Activated CD8-positive, alpha-beta memory T cell treated with anti-CD3 and anti-CD28 coated beads for 48 hours (primary cell): ENCODE data around the gene TPSAB1.

Source experiments
- DNase-seq, 3 experiments: peaks; one replicate each; pipeline ENCODE4 v3.0.0-alpha.2; 2020; ENCODE audit warnings: low read depth in 2 of 3, low spot score in 2 of 3

Gene TPSAB1

DNA sequence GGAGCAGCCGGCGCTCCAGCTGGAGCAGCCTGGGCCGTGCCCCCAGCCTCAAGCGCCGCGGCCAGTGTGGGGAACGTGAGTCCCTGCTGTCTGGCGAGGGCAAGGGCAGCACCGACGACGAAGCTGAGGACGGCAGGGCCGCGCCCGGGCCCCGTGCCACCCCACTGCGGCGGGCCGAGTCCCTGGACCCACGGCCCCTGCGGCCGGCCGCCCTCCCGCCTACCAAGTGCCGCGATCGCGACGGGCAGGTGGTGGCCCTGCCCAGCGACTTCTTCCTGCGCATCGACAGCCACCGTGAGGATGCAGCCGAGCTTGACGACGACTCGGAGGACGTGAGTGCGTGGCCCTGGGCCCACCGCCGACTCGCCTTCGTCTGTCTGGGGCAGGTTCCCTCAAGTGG, 31.4 kb upstream of the TPSAB1 start:
- DNase-seq = no peak

DNA sequence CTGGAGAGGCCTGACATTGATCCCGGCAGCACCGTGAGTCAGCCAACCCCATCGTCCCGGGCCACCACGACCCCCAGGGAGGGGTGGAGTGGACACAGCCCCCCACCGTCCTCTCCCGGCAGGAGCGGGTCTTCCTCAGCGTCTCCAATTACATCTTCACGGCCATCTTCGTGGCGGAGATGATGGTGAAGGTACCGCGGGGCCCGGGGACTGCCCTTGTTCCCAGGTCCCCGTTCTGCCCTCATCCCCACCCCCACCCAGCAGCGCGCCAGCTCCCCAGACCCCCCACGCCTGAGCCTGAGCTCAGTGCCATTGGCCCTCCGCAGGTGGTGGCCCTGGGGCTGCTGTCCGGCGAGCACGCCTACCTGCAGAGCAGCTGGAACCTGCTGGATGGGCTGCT, 30.0 kb upstream of the TPSAB1 start:
- DNase-seq = no peak

DNA sequence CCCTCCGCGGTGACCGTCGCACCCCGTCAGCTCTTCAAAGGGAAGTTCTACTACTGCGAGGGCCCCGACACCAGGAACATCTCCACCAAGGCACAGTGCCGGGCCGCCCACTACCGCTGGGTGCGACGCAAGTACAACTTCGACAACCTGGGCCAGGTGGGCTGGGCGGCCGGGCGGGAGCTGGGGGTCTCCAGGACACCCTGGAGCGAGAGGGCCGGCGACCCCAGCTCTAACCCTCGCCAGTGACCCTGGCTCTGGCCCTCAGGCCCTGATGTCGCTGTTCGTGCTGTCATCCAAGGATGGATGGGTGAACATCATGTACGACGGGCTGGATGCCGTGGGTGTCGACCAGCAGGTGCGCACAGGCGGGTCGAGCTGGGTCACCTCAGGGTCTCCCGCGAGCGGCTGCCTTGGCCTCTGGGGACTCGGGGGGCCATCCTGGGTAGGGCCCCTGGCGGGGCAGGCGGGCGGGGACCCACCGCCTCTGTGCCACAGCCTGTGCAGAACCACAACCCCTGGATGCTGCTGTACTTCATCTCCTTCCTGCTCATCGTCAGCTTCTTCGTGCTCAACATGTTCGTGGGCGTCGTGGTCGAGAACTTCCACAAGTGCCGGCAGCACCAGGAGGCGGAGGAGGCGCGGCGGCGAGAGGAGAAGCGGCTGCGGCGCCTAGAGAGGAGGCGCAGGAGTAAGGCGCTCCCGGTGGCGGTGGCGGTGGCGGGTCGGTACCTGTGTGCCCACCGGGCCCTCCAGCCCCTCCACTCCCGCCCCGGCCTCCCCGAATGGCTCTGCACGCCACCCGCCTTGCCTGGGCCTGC, 28.8 kb upstream of the TPSAB1 start:
- no peak for DNase-seq

DNA sequence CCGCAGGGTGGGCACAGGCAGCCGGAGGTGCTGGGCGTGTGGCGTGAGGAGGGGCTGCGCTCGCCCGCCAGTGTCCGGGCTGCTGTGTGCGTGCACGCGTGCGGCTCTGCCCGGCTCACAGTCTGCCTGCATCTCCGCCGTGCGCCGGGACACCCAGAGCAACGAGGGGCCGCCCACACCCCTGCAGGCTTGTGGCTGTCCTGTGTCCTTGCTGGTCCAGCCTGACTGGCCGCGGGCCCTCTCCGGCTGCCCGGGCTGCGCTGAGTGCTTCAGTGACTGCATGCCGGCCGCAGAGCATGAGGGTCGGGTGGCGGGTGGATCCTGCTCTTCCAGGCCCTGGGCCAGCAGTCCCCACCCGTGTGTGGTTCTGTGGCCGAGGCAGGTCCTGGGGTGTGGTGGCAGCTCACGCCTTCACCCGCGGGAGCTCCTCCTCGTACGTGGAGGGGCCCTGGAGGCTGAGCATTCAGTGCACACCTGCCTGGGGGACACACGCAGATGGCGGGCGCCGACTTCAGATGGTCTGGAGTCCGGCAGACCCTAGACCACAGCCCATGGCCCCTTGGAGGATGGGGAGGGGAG, 27.8 kb upstream of the TPSAB1 start:
- no peak for DNase-seq

DNA sequence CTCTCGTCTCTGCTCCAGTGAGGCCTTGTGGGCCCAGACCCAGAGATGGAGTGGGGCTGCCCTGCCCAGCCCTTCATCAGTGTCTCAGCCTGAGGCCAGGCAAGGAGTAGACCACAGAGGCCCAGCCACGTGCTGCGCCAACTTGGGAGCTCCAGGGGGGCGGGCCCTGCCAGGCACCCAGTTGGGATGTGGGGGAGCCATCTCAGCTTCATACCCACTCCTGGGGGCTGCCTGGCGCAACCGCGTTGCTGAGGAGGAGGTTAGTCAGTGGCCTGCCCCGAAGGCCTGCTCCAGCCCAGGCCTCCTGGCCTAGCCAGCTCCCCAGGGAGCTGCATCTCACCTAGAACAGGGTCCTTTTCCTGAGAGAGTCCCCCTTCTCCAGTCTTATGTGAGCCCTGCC, 27.3 kb upstream of the TPSAB1 start:
- no peak for DNase-seq

DNA sequence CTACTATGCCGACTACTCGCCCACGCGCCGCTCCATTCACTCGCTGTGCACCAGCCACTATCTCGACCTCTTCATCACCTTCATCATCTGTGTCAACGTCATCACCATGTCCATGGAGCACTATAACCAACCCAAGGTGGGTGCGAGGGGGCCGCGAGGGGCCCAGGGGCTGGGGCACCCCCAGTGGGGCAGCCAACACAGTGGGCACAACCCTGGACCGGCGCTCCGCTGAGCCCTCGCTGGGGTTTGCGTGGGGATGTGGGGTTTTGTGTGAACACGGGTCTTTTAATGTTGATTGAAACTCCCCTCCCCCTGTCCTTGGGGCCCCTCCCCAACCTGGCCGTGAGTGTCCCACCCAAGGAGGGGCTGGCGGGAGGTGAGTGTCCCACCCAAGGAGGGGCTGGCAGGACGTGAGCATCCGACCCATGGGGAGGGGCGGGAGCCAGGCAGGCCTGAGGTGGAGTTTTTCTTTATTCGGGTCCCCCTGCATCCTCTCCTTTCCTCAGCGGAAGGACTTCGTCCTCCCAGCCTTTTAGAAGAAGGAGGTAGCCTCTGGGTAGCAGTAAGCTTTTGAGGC, 26.6 kb upstream of the TPSAB1 start:
- no peak for DNase-seq

DNA sequence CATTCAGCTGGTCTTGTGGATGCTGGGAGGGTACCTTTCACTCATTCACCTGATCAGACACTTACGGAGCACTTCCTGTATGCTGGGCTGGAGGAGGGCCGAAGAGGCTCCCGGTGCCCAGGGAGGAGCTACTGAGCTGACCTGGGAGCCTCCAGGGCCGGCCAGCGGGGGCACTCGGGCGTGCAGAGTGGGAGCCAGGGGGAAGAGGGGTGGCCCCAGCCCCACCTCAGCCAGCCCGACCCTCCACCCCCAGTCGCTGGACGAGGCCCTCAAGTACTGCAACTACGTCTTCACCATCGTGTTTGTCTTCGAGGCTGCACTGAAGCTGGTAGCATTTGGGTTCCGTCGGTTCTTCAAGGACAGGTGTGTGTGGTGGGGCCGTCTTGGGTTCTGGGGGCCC, 25.8 kb upstream of the TPSAB1 start:
- DNase-seq = no peak

DNA sequence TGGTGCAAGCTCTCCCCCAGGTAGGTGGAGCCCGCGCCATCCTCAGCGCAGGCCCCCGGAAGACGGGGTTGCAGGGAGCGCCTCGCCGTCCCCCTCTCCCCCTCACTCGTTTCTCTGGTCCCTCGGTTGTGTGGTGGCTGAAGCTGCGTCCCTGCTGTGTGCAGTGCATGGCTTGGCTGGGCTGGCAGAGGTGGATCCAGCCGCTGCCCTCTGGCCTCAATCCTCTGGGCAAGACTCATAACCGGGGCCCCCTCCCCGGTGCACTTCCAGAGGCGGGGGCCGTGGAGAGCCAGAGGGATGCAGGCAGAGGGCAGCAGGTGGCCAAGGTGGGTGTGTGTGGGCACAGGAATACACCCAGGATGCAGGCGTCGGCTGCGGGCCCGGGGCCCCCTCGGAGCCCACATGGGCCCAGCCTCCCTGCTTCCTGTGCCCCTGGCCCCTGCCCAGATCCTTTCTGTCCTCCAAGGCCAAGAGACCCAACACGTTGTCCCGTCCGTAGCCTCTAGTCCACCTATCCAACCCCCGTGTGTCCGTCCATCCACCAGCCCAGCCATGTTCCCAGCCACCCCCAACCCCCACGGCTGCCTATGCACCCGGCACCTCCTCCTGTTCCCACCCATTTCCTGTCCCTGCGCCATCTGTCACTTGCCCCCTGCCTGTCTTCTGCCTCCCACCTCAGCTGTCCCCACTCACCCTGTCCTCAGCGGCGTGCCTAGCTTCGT, 24.8 kb upstream of the TPSAB1 start:
- DNase-seq = no peak

DNA sequence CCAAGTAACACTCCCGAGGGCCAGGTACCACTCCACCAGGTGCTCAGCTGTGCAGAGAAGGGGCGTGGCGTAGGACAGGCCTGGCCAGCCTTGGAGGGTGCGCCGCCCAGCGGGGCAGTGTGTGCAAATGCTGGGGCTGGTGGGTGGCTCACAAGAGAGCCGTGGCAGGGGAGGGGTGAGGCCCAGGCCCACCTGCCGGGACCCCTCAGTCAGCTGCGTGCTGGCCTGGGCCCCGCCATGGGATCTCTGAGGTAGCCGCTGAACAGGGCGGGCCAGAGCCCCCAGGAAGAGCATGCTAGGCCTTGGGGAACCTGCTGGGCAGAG, 24.2 kb upstream of the TPSAB1 start:
- DNase-seq = no peak

DNA sequence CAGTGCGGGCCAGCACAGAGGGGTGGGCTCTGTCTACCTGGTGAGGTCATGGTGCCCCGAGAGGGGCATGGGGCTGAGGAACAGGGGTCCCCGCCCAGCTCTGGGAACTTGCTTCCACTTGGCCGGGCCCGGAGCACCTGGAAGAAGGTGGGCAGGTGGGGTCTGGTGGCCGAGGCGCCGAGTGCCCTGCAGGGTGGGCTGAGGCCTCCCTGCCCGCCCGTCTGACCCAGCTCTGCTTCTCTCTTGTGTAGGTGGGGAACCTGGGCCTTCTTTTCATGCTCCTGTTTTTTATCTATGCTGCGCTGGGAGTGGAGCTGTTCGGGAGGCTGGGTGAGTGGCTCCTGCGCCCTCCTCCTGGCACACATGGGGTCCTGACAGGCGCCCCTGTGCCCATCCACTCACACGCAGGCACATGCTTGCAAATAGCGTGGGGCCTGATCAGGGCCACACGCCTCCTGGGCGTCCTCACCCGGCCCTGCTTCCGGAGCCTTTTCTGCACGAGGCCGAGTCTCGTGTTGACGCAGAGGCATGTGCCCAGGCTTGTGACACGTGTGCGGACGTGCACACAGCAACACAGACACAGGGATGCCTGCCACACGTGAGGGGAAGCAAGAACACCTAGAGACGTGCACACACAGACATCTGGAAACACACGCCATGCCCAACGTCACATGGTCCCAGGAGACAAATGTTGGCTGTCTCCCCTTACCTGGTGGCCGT, 23.7 kb upstream of the TPSAB1 start:
- DNase-seq = no peak

DNA sequence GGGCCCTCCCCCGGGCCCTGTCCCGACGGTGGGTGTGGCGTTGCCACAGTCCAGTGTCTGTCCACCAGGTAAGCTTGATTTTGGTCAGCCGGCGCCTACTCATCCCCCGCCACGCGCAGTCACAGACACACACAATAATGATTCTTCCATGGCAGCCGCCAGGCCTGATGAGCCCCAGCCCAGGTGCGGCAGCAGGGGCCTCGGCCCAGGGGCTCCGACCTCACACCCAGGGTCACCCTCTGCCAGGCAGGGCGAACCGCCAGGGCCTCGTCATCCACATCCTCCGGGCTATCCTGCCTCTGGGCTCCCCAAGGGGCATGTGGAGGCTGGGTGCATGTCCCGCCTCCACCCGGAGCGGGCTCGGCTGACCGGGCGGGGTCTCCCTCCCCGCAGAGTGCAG, 23.0 kb upstream of the TPSAB1 start:
- no peak for DNase-seq

DNA sequence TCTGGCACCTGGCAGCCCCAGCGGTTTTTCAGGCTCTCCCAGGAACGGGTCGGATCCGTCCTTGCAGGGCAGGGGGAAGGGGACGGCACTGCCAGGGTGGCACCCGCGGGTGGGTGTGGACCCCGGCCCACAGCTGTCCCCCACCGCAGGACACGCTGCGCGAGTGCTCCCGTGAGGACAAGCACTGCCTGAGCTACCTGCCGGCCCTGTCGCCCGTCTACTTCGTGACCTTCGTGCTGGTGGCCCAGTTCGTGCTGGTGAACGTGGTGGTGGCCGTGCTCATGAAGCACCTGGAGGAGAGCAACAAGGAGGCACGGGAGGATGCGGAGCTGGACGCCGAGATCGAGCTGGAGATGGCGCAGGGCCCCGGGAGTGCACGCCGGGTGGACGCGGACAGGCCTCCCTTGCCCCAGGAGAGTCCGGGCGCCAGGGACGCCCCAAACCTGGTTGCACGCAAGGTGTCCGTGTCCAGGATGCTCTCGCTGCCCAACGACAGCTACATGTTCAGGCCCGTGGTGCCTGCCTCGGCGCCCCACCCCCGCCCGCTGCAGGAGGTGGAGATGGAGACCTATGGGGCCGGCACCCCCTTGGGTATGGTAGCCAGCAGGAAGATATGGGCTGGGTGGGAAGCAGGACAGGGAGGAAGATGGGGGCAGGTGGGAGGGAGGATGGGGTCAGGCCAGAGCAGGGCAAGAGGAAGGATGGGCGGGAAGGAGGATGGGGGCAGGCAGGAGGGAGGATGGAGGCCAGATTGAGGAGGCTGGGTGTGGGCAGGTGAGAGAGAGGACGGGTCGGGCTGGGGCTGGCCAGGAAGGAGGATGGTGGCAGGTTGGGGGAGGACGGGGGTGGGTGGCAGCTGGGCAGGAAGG, 22.2 kb upstream of the TPSAB1 start:
- DNase-seq = no peak

DNA sequence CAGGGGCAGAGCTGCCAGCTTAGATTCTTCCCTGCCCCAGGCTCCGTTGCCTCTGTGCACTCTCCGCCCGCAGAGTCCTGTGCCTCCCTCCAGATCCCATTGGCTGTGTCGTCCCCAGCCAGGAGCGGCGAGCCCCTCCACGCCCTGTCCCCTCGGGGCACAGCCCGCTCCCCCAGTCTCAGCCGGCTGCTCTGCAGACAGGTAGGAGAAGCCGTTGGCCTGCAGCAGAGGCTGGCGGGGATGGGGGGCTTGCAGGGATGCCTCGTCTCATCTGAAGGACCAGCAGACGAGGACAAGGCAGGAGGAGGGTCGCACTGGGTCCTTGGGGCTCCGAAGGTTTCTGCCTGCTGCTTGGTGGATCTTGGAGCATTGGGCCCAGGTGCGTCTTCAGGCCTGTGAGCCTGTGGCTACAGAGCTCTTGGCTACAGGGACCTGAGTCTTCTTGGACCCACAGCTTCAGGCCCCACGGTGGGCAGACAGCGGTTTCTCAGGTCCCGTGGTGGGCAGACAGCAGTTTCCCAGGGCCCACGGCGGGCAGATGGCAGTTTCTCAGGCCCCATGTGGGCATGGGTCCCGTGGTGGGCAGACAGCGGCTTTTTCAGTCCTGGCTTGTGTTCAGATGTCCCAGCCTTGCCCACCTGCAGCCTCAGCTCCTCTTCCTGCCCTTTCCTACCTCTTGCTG, 21.4 kb upstream of the TPSAB1 start:
- DNase-seq = no peak

DNA sequence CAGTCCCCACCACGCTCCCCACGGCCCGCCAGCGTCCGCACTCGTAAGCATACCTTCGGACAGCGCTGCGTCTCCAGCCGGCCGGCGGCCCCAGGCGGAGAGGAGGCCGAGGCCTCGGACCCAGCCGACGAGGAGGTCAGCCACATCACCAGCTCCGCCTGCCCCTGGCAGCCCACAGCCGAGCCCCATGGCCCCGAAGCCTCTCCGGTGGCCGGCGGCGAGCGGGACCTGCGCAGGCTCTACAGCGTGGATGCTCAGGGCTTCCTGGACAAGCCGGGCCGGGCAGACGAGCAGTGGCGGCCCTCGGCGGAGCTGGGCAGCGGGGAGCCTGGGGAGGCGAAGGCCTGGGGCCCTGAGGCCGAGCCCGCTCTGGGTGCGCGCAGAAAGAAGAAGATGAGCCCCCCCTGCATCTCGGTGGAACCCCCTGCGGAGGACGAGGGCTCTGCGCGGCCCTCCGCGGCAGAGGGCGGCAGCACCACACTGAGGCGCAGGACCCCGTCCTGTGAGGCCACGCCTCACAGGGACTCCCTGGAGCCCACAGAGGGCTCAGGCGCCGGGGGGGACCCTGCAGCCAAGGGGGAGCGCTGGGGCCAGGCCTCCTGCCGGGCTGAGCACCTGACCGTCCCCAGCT, 20.3 kb upstream of the TPSAB1 start:
- DNase-seq = no peak

DNA sequence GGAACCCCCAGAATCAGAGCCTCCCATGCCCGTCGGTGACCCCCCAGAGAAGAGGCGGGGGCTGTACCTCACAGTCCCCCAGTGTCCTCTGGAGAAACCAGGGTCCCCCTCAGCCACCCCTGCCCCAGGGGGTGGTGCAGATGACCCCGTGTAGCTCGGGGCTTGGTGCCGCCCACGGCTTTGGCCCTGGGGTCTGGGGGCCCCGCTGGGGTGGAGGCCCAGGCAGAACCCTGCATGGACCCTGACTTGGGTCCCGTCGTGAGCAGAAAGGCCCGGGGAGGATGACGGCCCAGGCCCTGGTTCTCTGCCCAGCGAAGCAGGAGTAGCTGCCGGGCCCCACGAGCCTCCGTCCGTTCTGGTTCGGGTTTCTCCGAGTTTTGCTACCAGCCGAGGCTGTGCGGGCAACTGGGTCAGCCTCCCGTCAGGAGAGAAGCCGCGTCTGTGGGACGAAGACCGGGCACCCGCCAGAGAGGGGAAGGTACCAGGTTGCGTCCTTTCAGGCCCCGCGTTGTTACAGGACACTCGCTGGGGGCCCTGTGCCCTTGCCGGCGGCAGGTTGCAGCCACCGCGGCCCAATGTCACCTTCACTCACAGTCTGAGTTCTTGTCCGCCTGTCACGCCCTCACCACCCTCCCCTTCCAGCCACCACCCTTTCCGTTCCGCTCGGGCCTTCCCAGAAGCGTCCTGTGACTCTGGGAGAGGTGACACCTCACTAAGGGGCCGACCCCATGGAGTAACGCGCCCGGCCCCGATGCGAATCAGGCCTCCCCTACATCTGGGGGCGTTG, 19.5 kb upstream of the TPSAB1 start:
- no peak for DNase-seq

DNA sequence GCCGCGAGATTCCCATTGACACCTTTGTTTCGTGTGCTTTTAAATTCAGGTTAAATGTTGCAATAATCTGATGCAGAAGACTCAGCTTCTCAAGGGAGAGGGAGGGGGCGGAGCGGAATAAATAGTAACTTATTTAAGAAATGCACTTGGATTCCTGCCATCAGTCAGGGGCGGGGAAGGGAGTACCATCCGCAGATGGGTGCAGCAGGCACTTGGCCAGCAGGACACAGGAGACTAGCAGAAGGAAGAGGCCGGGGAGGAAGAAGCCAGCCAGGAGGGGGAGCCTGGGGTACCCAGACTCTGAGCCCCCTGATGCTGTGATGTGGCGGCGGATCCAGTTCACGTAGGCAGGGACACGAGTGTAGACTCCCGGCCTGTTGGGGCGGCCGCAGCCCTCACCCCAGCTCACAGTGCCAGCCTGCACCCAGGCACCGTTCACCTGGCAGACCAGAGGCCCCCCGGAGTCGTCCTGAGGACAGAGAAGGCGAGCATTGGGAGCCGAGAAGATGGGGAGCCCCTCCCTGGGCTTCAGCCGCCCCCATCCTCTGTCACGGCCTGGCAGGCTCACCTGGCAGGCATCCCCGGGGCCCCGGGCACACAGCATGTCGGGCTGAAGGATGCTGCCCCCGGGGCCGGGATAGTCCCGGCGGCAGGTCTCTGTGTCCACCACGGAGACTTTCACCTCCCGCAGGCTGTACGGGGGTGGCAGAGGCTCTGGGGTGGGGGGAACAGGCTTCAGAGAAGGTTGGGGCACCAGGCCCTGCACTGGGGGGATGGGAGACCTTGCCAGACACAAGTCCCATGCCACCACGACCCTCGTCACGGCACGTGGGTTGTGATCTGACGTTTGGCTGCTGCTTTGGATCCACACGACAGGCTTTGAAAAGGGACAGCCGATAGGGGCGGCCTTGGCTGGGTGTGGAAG, 18.6 kb upstream of the TPSAB1 start:
- DNase-seq = no peak

DNA sequence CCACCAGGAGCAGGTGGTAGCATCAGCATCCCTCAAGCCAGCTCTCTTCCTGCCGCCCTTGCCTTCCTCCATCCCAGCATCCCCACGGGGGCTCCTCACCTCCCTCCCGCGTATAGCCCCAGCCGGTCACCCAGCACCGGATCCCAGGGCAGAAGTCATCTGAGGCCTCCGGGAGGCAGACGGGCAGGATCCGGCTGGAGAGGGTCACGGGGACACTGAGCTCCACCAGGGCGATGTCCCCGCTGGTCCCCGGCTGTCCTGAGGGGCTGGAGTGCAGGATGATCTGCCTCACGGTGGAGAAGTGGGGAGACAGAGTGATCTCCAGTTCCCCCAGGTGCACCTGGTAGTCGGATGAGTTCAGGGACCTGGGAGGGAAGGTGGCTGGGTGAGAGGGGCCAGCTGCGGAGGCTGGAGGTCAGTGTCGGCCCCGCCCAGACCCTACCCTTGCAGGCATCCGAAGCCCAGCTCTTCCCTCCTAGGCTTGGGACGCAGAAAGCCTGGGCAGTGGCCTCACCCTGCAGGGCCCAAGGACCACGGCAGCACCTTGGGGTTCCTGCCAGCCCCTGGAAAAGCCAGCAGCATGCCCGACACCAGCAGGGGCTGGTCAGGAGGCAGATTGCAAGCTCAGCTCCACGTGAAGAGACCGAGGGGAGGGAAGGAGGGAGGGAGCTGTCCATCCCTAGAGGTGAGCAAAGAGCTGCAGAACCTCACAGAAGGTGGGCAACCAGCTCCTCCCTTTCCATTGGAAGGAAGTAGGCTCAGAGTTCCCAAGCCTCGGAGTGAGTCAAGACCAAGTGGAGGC, 17.8 kb upstream of the TPSAB1 start:
- DNase-seq = no peak
